ENCODE data around the gene RPS3A. TPM values are rescaled to one million over a fixed set of nuclear protein-coding genes. Genes with fewer than 3 reads are reported as not detected.

The RPS3A gene
- polyA plus RNA-seq, 2 of the 4 experiments (the other 2 are of a cell fraction) = 2,183 to 2,957 TPM

DNA sequence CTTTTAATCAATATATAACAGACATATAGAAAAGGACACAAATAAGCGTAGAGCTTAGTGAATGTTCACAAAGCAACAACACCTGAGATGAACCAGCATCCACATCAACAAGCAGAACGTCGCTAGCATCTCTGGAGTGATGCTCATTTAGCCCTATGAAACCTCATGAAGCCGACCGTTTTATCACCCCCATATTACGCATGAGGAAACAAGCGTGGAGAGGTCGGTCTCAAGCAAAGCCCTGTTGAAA, 524 bp upstream of the RPS3A start:
- Histone ChIP-seq H3K4me1 (peaks cover 15% of the 10 kb centered on the region; the same call in 2 of the 3 replicates), H3K4me3 (peak overlapping the region; percentile 96), H3K9me3 (no peaks in the 10 kb centered on the region), H3K4me2 (peak overlapping the region; percentile 71), H3K27ac (peak overlapping the region; percentile 70 to 86)
- FAIRE-seq (no peak), ATAC-seq (peak; percentile 63 to 73), DNase-seq (ENCODE audit: low read depth in 1 of 2, low spot score in 1 of 2) (no peak)
- ChIA-PET CTCF (interaction anchor here (0.6 to 1.2 kb wide), 6 partner anchors 9 to 168 kb away, joined by 3 to 4 read pairs (median 3); no protein-coding TSS in a partner anchor), POLR2A (no interaction called here)
- WGBS (ENCODE audit: missing lambda C conversion rate) = 24% methylated on average over 8 of the region's 8 CpGs
- TF ChIP-seq ESRRA (IDR thresholded peaks at IDR 0.05; ENCODE audit: borderline replicate concordance, low read length) (no peak), ZFP36 (IDR thresholded peaks at IDR 0.05; ENCODE audit: borderline replicate concordance, partially characterized antibody) (no peak), BHLHE40 (IDR thresholded peaks at IDR 0.05; ENCODE audit: low read depth, low read length) (no peak), JUN (IDR thresholded peaks at IDR 0.05) (no peak), MAZ (IDR thresholded peaks at IDR 0.05; ENCODE audit: borderline replicate concordance, low read depth, low read length) (no peak), NFE2L2 (conservative IDR thresholded peaks at IDR 0.05; ENCODE audit: low read length) (no peak), RCOR1 (IDR thresholded peaks at IDR 0.05; ENCODE audit: low read depth, low read length) (no peak)
- TF ChIP-seq, protein P1, sequence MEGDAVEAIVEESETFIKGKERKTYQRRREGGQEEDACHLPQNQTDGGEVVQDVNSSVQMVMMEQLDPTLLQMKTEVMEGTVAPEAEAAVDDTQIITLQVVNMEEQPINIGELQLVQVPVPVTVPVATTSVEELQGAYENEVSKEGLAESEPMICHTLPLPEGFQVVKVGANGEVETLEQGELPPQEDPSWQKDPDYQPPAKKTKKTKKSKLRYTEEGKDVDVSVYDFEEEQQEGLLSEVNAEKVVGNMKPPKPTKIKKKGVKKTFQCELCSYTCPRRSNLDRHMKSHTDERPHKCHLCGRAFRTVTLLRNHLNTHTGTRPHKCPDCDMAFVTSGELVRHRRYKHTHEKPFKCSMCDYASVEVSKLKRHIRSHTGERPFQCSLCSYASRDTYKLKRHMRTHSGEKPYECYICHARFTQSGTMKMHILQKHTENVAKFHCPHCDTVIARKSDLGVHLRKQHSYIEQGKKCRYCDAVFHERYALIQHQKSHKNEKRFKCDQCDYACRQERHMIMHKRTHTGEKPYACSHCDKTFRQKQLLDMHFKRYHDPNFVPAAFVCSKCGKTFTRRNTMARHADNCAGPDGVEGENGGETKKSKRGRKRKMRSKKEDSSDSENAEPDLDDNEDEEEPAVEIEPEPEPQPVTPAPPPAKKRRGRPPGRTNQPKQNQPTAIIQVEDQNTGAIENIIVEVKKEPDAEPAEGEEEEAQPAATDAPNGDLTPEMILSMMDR (IDR thresholded peaks at IDR 0.05) = no peak

DNA sequence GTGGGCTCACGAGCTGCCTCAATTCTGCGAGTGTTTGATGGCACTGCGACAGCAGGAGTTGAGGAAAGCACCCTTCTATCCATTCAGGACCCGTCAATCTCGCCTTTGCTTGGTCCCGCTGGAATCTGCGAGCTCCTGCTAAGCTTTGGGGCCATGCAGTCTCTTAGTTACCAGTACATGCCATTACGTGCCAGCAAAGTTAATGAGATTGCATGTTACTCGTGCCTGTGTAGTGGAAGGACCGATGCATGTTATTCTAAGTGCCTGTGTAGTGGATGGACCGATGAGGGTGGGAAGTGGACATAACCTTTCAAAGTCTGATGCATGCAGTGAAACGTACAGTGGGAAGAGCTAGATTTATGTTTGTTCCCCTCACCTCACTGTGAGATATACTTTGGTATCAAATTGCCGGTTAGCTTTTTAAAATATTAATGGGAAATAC, 569 bp downstream of the RPS3A start:
- DNase-seq (ENCODE audit: low read depth in 1 of 2, low spot score in 1 of 2) = no peak
- Histone ChIP-seq H3K4me3 (peak overlapping the region; percentile 96), H3K27ac (peak overlapping the region; percentile 93 to 95), H3K9me3 (no peaks in the 10 kb centered on the region), H3K4me2 (peak overlapping the region; percentile 97), H3K4me1 (peaks cover 15% of the 10 kb centered on the region; the same call in 2 of the 3 replicates)
- under 1% methylated on average over 10 of the region's 13 CpGs for WGBS (ENCODE audit: missing lambda C conversion rate)
- TF ChIP-seq SREBF2 (IDR thresholded peaks at IDR 0.05) (no peak), CBX2 (IDR thresholded peaks at IDR 0.05; ENCODE audit: borderline replicate concordance, low read depth) (no peak), RCOR1 (IDR thresholded peaks at IDR 0.05; ENCODE audit: low read depth, low read length) (no peak), EP300 (IDR thresholded peaks at IDR 0.05) (no peak), ESRRA (IDR thresholded peaks at IDR 0.05; ENCODE audit: borderline replicate concordance, low read length) (no peak), HDAC2 (IDR thresholded peaks at IDR 0.05) (no peak), POLR2AphosphoS2 (conservative IDR thresholded peaks at IDR 0.05; ENCODE audit: low read length) (no peak), SMC3 (IDR thresholded peaks at IDR 0.05) (no peak), NPAS2 (CRISPR knock-in tag; IDR thresholded peaks at IDR 0.05; ENCODE audit: borderline replicate concordance) (no peak), MAFK (IDR thresholded peaks at IDR 0.05; ENCODE audit: partially characterized antibody) (no peak), JUN (IDR thresholded peaks at IDR 0.05) (no peak), PHF8 (IDR thresholded peaks at IDR 0.05; ENCODE audit: borderline replicate concordance, low read depth) (no peak), POLR2A (IDR thresholded peaks at IDR 0.05; ENCODE audit: low read length) (no peak), FOXS1 (CRISPR knock-in tag; IDR thresholded peaks at IDR 0.05) (no peak)
- TF ChIP-seq, protein P2, sequence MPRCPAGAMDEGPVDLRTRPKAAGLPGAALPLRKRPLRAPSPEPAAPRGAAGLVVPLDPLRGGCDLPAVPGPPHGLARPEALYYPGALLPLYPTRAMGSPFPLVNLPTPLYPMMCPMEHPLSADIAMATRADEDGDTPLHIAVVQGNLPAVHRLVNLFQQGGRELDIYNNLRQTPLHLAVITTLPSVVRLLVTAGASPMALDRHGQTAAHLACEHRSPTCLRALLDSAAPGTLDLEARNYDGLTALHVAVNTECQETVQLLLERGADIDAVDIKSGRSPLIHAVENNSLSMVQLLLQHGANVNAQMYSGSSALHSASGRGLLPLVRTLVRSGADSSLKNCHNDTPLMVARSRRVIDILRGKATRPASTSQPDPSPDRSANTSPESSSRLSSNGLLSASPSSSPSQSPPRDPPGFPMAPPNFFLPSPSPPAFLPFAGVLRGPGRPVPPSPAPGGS (IDR thresholded peaks at IDR 0.05) = no peak
- peak; percentile 25 to 43; a peak in 3 of 6 replicates for ATAC-seq
- FAIRE-seq = no peak
- POLR2A ChIA-PET = interaction anchor here (0.6 kb wide), 1 partner anchor 739 kb away, joined by 3 read pairs; no protein-coding TSS in a partner anchor
- CTCF ChIA-PET = no interaction called here

DNA sequence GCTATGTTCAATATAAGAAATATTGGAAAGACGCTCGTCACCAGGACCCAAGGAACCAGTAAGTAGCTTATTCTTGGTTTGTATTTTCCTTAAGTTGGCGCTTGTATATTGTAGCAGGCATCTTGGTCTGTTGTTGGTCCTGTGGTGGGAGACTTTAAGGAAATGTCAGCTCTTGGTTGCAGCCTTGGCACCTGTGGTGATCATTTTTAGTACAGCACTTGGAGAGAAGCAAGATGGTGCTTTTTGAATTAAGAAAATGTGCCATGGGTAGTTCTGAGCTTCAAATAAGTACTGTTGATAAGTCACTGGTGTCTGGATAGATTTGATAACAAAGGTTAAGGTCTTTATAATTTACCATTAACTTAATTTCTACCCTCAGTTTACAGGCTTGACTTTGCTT, 1.1 kb downstream of the RPS3A start:
- Histone ChIP-seq H3K4me1 (peaks cover 15% of the 10 kb centered on the region; the same call in 2 of the 3 replicates), H3K4me3 (peak overlapping the region; percentile 96), H3K9me3 (no peaks in the 10 kb centered on the region), H3K27ac (peak overlapping the region; percentile 93 to 95), H3K4me2 (peak overlapping the region; percentile 97)
- ChIA-PET CTCF (no interaction called here), POLR2A (interaction anchor here (0.6 kb wide), 1 partner anchor 739 kb away, joined by 3 read pairs; no protein-coding TSS in a partner anchor)
- ATAC-seq (no peak), FAIRE-seq (no peak), DNase-seq (ENCODE audit: low read depth in 1 of 2, low spot score in 1 of 2) (no peak)
- 4% methylated on average over 3 of the region's 3 CpGs for WGBS (ENCODE audit: missing lambda C conversion rate)
- TF ChIP-seq, protein P3, sequence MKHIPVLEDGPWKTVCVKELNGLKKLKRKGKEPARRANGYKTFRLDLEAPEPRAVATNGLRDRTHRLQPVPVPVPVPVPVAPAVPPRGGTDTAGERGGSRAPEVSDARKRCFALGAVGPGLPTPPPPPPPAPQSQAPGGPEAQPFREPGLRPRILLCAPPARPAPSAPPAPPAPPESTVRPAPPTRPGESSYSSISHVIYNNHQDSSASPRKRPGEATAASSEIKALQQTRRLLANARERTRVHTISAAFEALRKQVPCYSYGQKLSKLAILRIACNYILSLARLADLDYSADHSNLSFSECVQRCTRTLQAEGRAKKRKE (CRISPR knock-in tag; IDR thresholded peaks at IDR 0.05; ENCODE audit: low read depth) = no peak
- TF ChIP-seq NR3C1 (IDR thresholded peaks at IDR 0.05) (no peak), FOSL2 (IDR thresholded peaks at IDR 0.05) (no peak), FOSL2 (CRISPR knock-in tag; IDR thresholded peaks at IDR 0.05) (no peak), ZSCAN20 (CRISPR knock-in tag; IDR thresholded peaks at IDR 0.05) (no peak), NPAS2 (CRISPR knock-in tag; IDR thresholded peaks at IDR 0.05; ENCODE audit: borderline replicate concordance) (no peak), MAFK (IDR thresholded peaks at IDR 0.05; ENCODE audit: partially characterized antibody) (no peak), HOXA7 (CRISPR knock-in tag; IDR thresholded peaks at IDR 0.05) (no peak), TP53 (CRISPR knock-in tag; IDR thresholded peaks at IDR 0.05) (no peak), RAD21 (conservative IDR thresholded peaks at IDR 0.05 in 1 of 2, IDR thresholded peaks at IDR 0.05 in 1 of 2) (no peak), HOXB13 (CRISPR knock-in tag; IDR thresholded peaks at IDR 0.05; ENCODE audit: low read depth) (no peak), CHD4 (IDR thresholded peaks at IDR 0.05; ENCODE audit: borderline replicate concordance) (no peak), GATA3 (IDR thresholded peaks at IDR 0.05; ENCODE audit: borderline replicate concordance) (no peak)
- TF ChIP-seq, protein P4, sequence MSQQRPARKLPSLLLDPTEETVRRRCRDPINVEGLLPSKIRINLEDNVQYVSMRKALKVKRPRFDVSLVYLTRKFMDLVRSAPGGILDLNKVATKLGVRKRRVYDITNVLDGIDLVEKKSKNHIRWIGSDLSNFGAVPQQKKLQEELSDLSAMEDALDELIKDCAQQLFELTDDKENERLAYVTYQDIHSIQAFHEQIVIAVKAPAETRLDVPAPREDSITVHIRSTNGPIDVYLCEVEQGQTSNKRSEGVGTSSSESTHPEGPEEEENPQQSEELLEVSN (IDR thresholded peaks at IDR 0.05; ENCODE audit: borderline replicate concordance, low read depth) = no peak

All from A549 (cell line).